Renal pelvis (tissue), 4 donors: ENCODE measurements around the gene CTNNAL1. TPM values are rescaled to one million over a fixed set of nuclear protein-coding genes. Genes with fewer than 3 reads are reported as not detected.
"Not testable (repeated sequence)": the region's sequence is repeated elsewhere in the genome, so short reads cannot be mapped to it uniquely, and the experiment has no call there.

Source experiments
- DNase-seq: peaks from one replicate; pipeline ENCODE4 v3.0.0-alpha.2; 2013
- polyA plus RNA-seq, 3 donors: library from polyadenylated mRNA; unstranded; fragments of 120-200 nt; gene quantifications; one replicate each; pipeline ENCODE4 v1.2.1, GENCODE V29; 2013; ENCODE audit not compliant: insufficient read length in 3 of 3

The CTNNAL1 gene
- polyA plus RNA-seq, 3 donors = 56.9 to 58.0 (median 57.7) TPM

DNA sequence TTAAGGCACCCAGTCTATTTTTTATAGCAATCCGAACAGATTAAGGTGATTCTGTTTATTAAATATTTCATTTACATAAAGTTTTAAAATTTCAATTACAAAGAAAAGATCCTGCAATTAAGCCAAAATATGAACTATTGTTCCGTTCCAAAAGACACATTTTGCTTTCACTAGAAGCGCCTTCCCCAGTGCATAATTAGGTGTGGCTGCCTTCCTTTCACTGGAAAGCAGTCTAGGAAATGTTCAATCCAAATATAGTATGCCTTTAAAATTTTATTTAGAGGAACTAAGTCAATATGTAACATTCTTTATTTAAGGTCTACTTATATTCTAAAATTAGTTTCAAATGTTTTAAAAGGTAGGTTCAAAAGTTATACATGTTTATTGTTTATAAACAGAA is 7.6 kb downstream of the CTNNAL1 start:
- no peak for DNase-seq

DNA sequence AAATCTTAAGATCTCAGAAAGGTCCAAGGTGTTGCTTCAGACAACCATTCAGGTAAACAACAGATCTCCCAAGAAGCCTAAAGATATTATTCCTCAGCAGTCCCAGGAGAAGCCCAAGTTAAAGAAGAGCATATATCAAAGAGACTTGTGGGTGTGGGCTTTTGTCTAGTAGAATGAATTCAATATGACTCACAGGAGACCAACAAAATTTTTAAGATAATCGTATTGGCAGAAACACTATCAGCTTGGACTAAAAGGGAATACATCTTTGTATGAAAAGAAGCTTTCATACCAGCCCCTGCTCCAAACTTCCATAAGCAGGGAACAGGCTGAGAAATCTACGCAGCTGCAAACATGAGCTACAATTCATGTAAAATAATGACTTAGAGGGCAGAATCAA is 10.2 kb downstream of the CTNNAL1 start:
- no peak for DNase-seq

DNA sequence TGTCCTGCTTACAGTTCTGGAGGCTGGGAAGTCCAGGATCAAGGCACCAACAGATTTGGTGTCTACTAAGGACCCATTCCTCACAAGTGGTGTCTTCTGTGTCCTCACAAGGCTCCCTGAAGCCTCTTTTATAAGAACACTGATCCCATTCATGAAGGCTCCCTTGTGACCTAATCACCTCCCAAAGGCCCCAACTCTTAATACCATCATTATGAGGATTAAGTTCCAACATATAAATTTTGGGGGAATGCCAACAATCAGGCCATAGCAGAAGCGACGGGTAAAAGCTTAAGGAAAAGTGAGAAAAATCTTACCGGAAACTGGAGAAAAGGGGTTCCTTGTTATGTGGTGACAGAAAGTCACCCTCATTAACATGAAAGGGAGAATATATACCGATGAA is 11.2 kb downstream of the CTNNAL1 start:
- no peak for DNase-seq

DNA sequence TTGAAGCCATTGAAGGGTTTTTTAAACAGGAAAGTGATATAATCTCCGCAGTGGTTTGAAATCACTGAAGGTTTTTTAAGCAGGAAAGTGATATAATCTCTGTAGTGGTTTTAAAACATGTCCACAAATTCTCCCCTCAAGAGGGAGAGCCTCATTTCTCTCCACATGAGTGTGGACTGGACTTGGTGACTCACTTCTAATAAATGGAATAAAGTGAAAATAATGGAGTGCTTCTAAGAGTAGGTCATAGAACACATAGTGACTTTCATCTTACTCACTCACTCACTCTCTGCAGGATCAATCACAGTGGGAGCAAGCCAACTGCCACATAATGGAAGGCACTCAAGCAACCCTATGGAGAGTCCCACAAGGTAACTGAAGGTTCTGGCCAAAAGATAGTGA is 12.0 kb downstream of the CTNNAL1 start:
- DNase-seq = no peak

DNA sequence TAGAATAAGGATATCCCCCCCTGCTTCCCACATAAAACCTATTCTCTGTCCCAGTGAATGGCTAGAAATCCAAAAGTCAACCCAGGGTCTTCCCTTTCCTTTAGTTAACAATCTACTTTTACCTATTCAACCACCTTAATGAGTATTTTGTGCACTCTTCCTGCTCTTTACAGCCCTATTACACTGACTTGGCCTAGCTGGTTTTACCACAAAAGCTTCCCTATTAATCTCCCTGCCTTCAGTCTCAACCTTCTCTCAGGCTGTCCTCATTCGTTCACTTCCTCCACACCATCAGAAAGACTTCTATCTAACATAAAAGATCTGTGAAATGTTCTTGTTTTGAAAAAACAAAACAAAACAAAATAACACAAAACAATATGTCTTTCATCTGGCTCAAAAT is 16.2 kb downstream of the CTNNAL1 start:
- no peak for DNase-seq

DNA sequence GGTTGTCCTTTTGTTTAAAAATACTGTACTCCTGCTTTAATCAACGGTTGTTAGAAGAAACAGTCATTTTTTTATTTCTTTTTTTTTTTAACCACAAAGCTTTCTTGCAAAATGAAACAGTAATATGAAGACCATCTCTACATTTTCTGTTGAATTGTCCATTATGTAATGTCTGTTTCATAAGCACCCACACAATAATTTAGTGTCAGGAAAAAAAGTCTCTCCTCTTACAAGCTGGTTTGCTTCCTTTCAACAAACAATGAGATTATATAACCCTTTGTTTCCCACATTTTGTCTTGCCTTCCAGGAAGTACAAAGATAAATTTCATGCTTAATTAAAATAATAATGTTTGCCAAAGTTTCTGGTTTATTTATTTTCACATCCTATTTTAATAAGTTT is 16.7 kb downstream of the CTNNAL1 start:
- DNase-seq = no peak

DNA sequence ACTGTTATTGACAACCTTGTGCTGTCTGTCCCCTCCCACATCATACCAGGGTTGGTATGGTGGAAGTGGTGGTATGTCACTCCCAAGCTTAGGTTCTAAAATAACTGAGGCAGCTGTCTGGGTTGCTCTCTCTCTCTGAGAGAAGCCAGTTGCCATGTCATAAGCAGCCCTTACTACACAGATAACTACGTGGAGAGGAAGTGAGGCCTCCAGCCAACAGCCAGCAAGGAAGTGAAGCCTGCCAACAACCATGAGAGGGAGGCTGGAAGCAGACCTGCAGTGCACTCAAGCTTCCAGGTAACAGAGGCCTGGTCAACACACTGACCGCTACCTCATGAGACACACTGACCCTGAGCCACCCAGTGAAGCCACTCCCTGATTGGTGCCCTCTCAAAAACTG is 18.6 kb downstream of the CTNNAL1 start:
- no peak for DNase-seq

DNA sequence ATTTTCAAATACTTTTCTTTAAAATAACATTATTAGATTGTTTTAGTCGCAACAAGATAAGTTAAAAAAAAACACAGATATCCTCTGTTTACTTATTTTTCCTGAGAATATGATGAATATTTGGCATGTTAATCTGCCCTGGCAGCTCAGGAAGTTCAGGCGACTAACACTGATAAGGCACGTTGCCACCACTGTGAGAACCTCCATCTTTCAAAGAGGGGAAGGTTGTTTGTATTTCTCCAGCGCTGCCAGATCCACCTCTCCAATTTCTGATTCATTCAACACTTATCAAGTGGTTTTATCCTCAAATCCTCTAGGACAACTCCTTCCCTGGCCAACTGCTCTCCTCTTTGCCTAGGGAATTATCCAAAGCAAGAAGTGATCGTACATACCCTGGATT is 21.8 kb downstream of the CTNNAL1 start:
- DNase-seq = no peak

DNA sequence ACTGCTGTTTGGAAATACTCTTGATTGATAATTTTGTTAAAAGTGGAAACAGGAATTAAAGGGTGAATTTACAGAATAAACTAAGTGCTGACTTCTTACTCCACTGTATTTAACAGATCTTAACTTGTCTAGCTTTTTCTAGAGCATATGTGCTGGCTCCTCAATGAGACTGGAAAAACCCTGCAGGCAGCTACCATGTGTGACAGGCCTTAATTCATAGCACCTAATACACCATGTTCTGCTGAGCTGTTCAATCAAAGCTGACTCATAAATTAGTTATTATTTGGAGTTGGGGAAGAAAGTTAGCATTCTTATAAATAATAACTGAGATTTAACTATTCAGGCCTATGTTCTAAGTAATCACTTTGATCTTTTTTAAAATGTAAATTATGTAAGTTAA is 29.4 kb downstream of the CTNNAL1 start:
- no peak for DNase-seq

DNA sequence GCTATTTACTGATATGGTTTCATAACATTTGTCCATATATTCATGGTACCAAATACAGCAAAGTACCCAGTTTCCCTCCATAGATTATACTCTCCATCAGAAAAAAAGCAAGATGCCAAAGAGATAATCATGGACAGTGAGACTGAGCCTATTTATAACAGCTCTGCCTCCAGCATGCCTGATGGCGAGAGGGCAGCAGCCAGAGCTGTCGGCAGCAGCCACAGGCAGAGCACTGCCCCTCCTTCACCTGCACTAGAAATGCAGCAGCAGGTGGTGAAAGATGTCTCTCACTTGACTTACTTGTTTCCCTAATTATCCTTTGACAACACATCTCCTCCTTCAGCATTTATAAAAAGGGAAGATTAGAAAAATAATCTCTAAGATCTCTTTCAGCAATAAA is 32.4 kb downstream of the CTNNAL1 start:
- no peak for DNase-seq

DNA sequence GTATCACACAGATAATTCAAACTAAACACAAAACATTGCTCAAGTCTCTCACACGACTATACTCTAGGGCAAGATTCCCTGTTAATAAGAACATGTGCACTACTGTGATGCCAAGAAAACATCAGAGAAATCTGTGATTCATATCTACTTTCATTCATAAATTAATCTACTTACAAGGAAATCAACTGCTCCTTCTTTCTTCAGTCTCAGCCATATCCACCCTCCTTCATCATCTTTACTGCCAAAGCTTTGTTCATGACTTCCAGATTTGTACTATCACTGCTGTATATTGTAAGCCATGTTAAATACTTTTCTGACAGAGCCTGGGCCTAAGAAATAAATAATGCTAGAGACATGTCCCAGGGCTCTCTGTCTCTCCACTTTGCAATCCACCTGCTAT is 35.1 kb downstream of the CTNNAL1 start:
- no peak for DNase-seq

DNA sequence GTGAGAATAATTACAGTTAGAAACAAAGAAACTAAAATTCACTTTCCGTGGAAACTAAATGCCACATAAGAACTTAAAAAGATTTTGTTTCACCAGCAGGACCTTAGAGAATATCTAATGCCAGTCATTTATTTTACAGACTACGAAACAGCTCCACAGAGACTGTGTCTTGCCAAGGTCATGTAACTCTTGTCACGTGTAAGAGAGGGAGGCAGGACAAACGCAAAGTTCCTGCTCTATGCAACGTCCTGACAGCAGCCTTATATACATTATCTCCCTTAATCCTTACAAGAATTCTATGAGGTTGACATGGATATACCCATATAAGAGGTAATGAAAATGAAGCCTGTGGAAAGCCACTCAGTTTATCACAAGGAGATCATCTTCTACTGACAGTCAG is 39.4 kb downstream of the CTNNAL1 start:
- DNase-seq = no peak

DNA sequence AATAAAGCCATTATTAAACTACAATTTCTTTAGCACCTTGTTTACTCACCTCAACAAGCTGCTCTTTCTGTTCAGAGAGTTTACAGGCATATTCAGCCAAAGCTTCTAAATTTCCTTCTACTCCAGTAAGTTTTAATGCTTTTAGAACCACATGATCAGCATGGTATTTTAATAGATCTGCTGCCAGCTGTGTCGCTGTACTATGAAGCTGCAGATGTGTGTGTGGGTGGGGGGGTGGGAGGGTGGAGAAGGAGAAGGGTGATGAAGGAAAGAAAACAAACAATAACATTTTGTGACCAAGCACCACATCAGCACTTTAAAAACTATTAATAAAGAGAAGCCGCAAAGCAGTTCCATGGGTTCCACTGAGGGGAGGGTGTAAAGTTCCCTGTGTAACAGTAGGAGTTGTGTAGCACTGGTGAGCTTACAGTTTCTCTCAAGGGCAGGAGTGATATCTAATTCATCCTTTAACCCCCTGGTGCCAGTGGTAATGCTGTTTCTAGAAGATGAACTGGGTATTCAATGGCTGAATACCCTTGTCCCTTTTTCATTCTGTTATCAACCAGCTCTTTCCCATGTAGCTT is 40.6 kb downstream of the CTNNAL1 start:
- peak; percentile 38 for DNase-seq

DNA sequence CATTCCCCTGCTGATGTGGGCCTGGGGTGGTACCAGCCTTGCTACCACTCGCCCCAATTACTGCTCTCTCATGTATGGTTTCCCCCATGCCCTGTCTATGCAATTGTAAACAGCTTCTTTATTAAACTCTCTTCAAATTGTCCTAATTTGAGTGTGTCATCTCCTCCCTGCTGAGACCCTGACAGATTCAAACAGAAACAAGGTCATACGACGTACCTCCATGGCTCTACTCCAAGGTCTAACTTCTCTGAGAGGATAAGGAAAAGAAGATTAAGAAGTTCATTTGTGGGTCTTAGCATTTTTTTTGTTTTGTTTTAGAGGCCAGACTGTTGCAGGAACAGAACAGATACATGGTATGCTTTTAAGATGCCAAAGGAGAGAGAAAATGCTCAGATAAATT is 41.1 kb downstream of the CTNNAL1 start:
- DNase-seq = no peak

DNA sequence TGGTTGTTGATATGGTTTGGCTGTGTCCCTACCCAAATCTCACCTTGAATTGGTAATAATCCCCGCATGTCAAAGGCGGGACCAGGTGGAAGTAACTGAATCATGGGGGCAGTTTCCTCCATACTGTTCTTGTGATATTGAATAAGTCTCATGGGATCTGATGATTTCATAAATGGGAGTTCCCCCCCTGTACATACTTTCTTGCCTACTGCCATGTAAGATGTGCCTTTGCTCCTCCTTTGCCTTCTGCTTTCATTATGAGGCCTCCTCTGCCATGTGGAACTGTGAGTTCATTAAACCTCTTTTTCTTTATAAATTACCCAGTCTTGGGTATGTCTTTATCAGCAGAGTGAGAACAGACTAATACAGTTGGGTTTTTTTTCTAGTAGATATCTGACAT is 41.9 kb downstream of the CTNNAL1 start:
- not testable (repeated sequence) for DNase-seq

DNA sequence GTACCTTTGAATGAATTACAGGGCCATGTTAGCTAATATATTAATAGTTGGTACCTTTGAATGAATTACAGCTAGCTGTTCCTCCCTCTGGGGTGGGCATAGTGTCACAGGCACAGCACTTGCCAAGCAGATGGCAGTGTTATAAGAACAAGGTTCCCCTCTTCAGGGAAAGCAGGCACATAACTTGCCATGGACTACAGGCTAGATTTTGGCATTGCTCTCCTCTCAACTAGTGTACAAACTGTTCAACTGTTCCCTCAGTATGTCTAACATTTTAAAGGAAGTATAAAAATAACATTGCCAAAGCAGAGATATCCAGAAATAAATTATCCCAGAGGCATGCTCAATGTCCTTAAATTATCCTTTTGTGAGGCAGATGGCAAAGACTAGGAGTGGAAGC is 45.4 kb downstream of the CTNNAL1 start:
- no peak for DNase-seq

DNA sequence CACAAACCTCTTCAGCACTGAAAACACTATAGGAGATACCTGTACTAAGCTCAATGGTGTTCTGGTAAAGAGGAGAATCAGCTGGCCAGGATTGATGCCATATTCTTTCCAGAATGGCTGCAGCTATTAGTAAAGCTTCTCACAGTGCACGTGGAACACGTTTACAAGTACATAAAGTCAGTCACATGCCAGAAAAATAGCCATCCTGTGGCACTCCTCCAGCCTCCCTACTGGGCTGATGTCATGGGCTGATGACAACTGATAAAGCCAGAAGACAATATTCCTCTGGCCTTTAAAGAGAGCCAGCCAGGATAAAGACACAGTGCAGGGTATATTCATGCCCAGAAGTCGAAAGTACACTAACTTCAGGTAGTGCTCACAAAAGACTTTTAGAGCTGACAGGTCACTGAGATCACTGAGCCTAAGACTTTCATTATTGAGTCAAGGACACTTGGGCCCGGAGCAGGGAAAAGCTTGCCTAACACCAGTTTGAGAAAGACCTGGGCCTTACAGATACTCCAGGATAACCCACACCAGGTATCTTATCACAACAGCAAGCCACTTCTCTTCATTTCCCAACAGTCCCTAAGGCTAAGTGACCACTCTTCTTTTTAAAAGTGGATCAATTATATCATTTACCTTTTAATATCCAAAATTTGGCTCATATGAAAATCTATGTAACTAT is 49.7 kb downstream of the CTNNAL1 start:
- no peak for DNase-seq

DNA sequence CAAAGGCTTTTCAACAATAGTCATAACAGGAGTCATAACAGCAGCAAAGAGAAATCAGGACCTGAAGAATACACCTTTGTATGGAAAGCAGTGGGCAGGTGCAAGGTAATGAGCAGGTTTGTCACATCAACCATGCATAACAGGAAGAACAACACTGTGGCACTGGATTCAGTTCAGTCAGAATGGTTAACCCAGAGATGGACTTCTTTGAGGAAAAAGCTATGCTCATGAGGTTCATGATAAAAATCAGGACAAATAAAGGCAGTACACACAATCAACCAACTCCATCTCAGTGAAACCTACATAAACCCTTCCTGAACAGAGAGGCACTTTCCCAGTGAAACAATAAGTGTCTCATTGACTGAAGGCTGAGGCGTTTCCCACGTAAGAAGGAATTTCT is 52.1 kb downstream of the CTNNAL1 start:
- DNase-seq = no peak

DNA sequence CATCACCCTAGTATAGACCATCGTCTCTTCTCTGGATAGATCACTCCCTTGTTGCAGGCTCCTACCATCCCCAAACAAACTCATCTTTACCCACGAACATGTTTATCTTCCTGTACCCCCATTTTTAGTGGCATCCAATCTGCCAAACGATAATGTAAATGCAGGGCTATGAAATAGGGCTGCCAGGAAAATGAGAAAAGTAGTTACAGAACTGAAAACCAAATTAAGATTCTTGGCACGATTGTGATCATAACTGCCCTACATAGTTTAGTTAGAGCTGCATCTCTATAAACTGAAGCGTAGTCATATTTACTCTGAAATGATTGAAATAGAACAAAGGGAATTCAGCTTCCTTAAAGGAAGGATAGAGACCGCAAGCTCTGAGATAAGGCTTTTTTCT is 53.0 kb downstream of the CTNNAL1 start:
- DNase-seq = no peak

DNA sequence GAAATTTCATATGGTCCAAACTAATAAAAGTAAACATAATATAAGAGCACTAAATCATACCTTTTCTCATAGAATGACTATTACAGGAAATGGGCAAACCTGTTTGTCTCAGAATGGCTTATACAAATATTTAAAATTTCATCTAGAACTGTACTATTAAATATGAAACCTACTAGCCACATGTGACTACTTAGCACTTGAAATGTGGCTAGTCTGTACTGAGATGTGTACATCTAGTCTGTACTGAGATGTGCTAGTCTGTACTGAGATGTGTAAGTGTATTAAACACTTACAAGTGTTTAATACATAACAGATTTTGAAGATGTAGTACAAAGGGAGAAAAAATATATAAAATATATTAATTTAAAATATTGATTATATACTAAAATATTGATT is 56.7 kb downstream of the CTNNAL1 start:
- no peak for DNase-seq

DNA sequence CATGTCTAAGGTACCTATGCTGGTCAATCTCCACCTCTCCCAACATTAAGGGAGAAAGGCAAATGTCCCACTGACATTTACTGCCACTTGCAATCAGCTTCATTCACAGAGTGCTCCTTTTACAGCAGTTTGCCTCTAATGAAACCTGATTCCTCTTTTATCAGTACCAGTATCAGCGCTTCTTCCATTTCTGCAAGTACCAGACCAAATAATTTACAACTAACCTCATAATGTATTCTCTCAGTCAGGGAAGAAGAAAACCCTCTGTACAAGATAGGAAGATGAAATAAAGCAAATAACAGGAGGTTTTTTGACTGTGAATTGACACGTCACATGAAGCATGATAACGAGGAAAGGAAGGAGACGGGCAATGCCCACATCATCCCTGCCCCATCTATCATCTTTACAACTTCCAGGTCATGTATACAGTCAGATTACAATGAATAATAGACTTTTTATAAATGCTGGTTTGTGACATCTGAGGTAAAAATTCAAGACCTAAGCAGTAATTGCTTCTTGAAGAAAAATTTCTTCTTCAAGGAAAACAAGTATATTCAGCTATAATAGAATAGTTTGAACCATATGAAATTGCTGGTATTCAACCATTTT is 57.2 kb downstream of the CTNNAL1 start:
- DNase-seq = no peak

DNA sequence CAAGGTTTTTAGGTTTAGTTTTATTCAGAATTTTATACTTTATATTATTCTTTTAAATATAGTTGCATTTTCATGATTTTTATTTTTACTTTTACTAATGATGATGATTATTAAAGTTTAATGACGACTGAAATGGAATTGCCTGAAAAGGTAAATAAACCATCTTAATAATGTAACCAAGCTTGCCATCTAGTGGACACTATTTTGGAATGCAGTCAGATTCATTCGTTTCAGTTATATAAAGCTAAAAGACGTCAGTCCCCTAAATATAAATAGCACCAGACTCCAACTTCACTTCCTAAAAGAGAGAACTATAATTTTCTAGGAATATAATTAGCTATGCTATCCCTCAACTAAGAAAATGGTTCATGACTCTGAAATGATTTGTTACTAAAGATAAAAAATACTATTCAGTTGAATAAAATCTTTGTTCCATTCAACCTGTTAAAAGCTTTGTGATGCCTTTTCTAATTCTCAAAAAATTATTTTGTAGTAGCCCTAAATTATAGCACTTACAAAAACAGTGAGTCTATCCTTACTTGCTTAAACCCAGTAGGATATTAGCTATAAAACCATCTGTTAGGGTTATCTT is 59.2 kb downstream of the CTNNAL1 start:
- DNase-seq = peak; percentile 37

DNA sequence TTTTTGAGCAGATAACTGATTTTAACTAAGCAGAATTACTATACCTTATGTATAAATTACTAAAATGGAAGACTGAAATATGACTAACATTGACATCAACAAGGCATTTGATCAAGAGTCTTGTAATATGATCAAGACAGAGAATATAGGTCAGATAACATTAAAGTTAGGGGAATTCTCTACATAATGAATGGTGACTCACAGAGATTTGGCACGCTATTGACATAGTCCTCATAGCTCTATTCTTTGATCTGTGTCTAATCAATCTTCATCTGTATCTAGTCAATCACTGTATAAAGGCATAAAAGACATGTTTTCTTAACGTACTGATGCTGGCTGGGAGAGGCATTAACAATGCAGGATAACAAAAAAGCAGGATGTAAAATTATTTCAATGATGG is 61.7 kb downstream of the CTNNAL1 start:
- DNase-seq = no peak
